Measurements from ENCODE around the gene PRR5L. TPM values are rescaled to one million over a fixed set of nuclear protein-coding genes. Genes with fewer than 3 reads are reported as not detected.
A peak's percentile ranks its signal among the peaks of the same experiment; 100 is the strongest.

Gene PRR5L, protein sequence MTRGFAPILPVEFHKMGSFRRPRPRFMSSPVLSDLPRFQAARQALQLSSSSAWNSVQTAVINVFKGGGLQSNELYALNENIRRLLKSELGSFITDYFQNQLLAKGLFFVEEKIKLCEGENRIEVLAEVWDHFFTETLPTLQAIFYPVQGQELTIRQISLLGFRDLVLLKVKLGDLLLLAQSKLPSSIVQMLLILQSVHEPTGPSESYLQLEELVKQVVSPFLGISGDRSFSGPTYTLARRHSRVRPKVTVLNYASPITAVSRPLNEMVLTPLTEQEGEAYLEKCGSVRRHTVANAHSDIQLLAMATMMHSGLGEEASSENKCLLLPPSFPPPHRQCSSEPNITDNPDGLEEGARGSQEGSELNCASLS
- total RNA-seq (2013), result 31.7 TPM
- 10 to 100 TPM in 1 of 3 donors, 1 to 10 TPM in 2; 3.5 to 16.0 (median 7.4) TPM for polyA plus RNA-seq
- 22.9 and 30.9 TPM in 2 replicates for polyA minus RNA-seq
- 1.6 to 18.1 (median 5.7) reads per million in 11 experiments for total RNA-seq

DNA sequence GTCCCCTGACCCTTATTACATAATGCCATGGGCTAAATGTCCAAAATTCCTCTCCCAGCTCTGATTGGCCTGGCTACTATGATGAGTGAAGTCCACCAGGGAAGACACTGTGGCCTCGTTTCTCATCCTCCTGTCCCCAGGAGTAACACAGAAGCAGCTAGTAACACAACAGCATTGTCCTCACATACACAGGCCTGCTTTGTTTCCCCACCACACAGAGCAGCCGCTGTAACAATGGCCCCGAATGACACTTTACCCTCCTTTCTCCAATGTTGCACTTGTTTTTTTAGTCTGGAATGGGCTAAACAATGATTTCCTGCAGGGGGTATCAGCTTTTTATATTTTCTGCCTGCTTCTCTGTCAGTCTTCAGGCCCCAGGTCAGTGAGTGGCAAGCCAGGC, at the start of gene PRR5L:
PRR5L (plus strand) TSS at position 363 of the 400 bp plus-strand sequence. CDS start 104,834 bp downstream, outside the sequence.
- Histone ChIP-seq H3K4me3 (replicated peaks in 1 of 3; ENCODE audit: low read depth in 2 of 3, low read length in 3 of 3) (no peak within 1 kb of the TSS), H3K4me2 (replicated peaks; ENCODE audit: extremely low read depth, low read length, poor library complexity, severe bottlenecking) (peak within 1 kb of the TSS; percentile 26), H3K27ac (ENCODE audit: low read depth in 1 of 2, low read length in 2 of 2) (no peak within 1 kb of the TSS), H2AFZ (ENCODE audit: insufficient read depth, low read depth, low read length, poor library complexity, severe bottlenecking) (no peak within 1 kb of the TSS), H3K79me2 (ENCODE audit: insufficient read depth, low read length) (no peaks in the 10 kb centered on the region), H3K9ac (ENCODE audit: insufficient read depth, low read length, poor library complexity, severe bottlenecking) (no peak within 1 kb of the TSS), H3K4me1 (ENCODE audit: control insufficient read depth in 1 of 2, insufficient read depth in 2 of 2, low read length in 2 of 2) (peaks cover 18 to 19% of the 10 kb centered on the region in 2 donors), H4K20me1 (ENCODE audit: insufficient read depth, low read length) (no peaks in the 10 kb centered on the region), H3K36me3 (replicated peaks in 1 of 2; ENCODE audit: control insufficient read depth in 1 of 2, insufficient read depth in 2 of 2, low read length in 2 of 2) (no peaks in the 10 kb centered on the region), H3K9me3 (replicated peaks in 1 of 2; ENCODE audit: control insufficient read depth in 1 of 2, insufficient read depth in 1 of 2, low read length in 2 of 2) (no peaks in the 10 kb centered on the region), H3K27me3 (ENCODE audit: control insufficient read depth in 2 of 2, insufficient read depth in 2 of 2, low read length in 2 of 2) (no peaks in the 10 kb centered on the region)
- no peak for DNase-seq
- no peaks in the 10 kb centered on the region for H3K9me3 Mint-ChIP-seq
- peaks cover 19% of the 10 kb centered on the region for H3K4me1 Mint-ChIP-seq
- H3K27me3 Mint-ChIP-seq (ENCODE audit: low read depth in 3 of 3), result no peaks in the 10 kb centered on the region
- no peaks in the 10 kb centered on the region for H3K36me3 Mint-ChIP-seq
- 91% methylated on average over 1 of the region's 3 CpGs for WGBS (ENCODE audit: insufficient coverage)
- H3K27ac Mint-ChIP-seq, result peak within 1 kb of the TSS in 4 of 7 donors; percentile 33 to 91 (median 62)
- TF ChIP-seq CTCF (IDR thresholded peaks at IDR 0.05), result no peak
- H3K4me3 Mint-ChIP-seq, result no peak within 1 kb of the TSS
- intact Hi-C loops (cut with micrococcal nuclease), result loop anchor here in 1 of 2 donors (10.0 kb wide), 1 partner anchor 69 kb away; no protein-coding TSS in a partner anchor

DNA sequence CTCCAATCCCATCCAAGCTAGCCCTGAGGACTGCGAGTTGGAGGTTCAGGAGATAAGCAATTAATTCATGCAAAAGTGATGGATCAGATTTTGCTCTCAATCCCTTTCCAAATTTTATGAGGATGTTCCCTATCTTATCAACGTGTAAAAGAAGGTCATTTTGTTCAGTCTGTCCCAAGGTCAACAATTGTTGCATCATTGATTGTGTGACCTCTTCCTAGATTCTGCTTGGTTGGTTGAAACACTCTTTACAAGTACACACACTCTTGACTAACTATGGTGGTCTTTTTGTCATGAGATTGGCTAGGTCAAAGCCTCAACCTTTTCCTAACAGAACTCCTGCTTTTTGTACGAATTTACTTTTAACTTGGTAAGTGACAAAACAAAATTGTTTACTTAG, 48.6 kb upstream of the PRR5L start:
- Histone ChIP-seq H3K9me3 (replicated peaks in 1 of 2; ENCODE audit: control insufficient read depth in 1 of 2, insufficient read depth in 1 of 2, low read length in 2 of 2) (no peaks in the 10 kb centered on the region), H3K4me2 (replicated peaks; ENCODE audit: extremely low read depth, low read length, poor library complexity, severe bottlenecking) (no peak overlapping the region), H3K79me2 (ENCODE audit: insufficient read depth, low read length) (no peaks in the 10 kb centered on the region), H3K4me3 (replicated peaks in 1 of 3; ENCODE audit: low read depth in 2 of 3, low read length in 3 of 3) (no peak overlapping the region), H2AFZ (ENCODE audit: insufficient read depth, low read depth, low read length, poor library complexity, severe bottlenecking) (no peak overlapping the region), H3K27me3 (ENCODE audit: control insufficient read depth in 2 of 2, insufficient read depth in 2 of 2, low read length in 2 of 2) (peaks cover 9 to 14% of the 10 kb centered on the region in 2 donors), H3K36me3 (replicated peaks in 1 of 2; ENCODE audit: control insufficient read depth in 1 of 2, insufficient read depth in 2 of 2, low read length in 2 of 2) (no peaks in the 10 kb centered on the region), H4K20me1 (ENCODE audit: insufficient read depth, low read length) (no peaks in the 10 kb centered on the region), H3K9ac (ENCODE audit: insufficient read depth, low read length, poor library complexity, severe bottlenecking) (no peak overlapping the region), H3K27ac (ENCODE audit: low read depth in 1 of 2, low read length in 2 of 2) (no peak overlapping the region), H3K4me1 (ENCODE audit: control insufficient read depth in 1 of 2, insufficient read depth in 2 of 2, low read length in 2 of 2) (peaks cover 0 to 6% of the 10 kb centered on the region in 2 donors)
- peak overlapping the region in 1 of 7 donors; percentile 16 for H3K27ac Mint-ChIP-seq
- intact Hi-C loops (cut with micrococcal nuclease), result loop anchor here in 1 of 2 donors (10.0 kb wide), 1 partner anchor 143 kb away; no protein-coding TSS in a partner anchor
- peaks cover 2 to 8% (median 4%) of the 10 kb centered on the region in 7 donors for H3K9me3 Mint-ChIP-seq
- peaks cover 9 to 19% (median 11%) of the 10 kb centered on the region in 3 donors for H3K27me3 Mint-ChIP-seq (ENCODE audit: low read depth in 3 of 3)
- DNase-seq, result no peak
- H3K36me3 Mint-ChIP-seq, result no peaks in the 10 kb centered on the region
- TF ChIP-seq CTCF (IDR thresholded peaks at IDR 0.05), result no peak
- no peak overlapping the region for H3K4me3 Mint-ChIP-seq
- WGBS (ENCODE audit: insufficient coverage), result 83% methylated on average over 1 of the region's 3 CpGs
- H3K4me1 Mint-ChIP-seq, result peaks cover 10% of the 10 kb centered on the region

Data from CD14-positive monocyte (primary cell).